IMR-90 (cell line): ENCODE measurements around the gene CDS1. TPM values are rescaled to one million over a fixed set of nuclear protein-coding genes. Genes with fewer than 3 reads are reported as not detected.

ENCODE experiments used
- ATAC-seq: fragments of 200-7000 bp; cut with Tn5 transposase; 2 replicates; pipeline ENCODE4 v1.9.1; 2020; ENCODE audit warnings: low read depth, mild to moderate bottlenecking, moderate library complexity
- BruUV-seq: library from RNA; stranded (reverse); fragments of 400-500 nt; replicated peaks from 2 replicates; lab custom pipeline; 2021; lab: Mats Ljungman, UMichigan
- CTCF ChIA-PET: fragments of 300-600 bp; formaldehyde crosslinking; extraction: SDS; loops from one replicate; lab custom pipeline; 2021; ENCODE audit warnings: antibody characterized with exemption; lab: Yijun Ruan, JAX
- POLR2A ChIA-PET: fragments of 300-600 bp; sonication (Branson Sonifier 250); formaldehyde crosslinking; loops from one replicate; lab custom pipeline; 2022; ENCODE audit warnings: antibody characterized with exemption; ENCODE audit not compliant: unreplicated experiment; lab: Charles Lee
- DNase-seq: peaks from one replicate; pipeline ENCODE4 v3.0.0; 2013
- H2AFZ ChIP-seq: replicated peaks from 2 replicates; pipeline ENCODE3; 2013; ENCODE audit warnings: low read length, mild to moderate bottlenecking; ENCODE audit not compliant: poor library complexity
- H2AK5ac ChIP-seq: 2 replicates; pipeline ENCODE4 v1.6.1; 2013; ENCODE audit warnings: low read depth, low read length, inconsistent platforms
- H2AK9ac ChIP-seq: replicated peaks from 2 replicates; pipeline ENCODE3; 2013; ENCODE audit warnings: mild to moderate bottlenecking, low read depth, low read length, moderate library complexity; ENCODE audit not compliant: poor library complexity
- H2BK120ac ChIP-seq: 2 replicates; pipeline ENCODE4 v1.6.1; 2013; ENCODE audit warnings: low read depth, low read length, inconsistent platforms
- H2BK15ac ChIP-seq: 3 replicates; pipeline ENCODE4 v1.6.1; 2013; ENCODE audit warnings: low read depth, low read length, inconsistent platforms
- H2BK20ac ChIP-seq: 2 replicates; pipeline ENCODE4 v1.6.1; 2013; ENCODE audit warnings: low read depth, mild to moderate bottlenecking, inconsistent platforms, low read length, moderate library complexity
- H2BK5ac ChIP-seq: 2 replicates; pipeline ENCODE4 v1.6.1; 2013; ENCODE audit warnings: mild to moderate bottlenecking, low read depth, low read length, inconsistent platforms; ENCODE audit not compliant: poor library complexity, severe bottlenecking
- H3K14ac ChIP-seq: replicated peaks from 2 replicates; pipeline ENCODE4 v1.6.1; 2013; ENCODE audit warnings: low read depth, low read length, inconsistent platforms
- H3K18ac ChIP-seq: 2 replicates; pipeline ENCODE4 v1.6.1; 2013; ENCODE audit warnings: low read depth, low read length, control low read depth
- H3K23ac ChIP-seq: 2 replicates; pipeline ENCODE4 v1.6.1; 2013; ENCODE audit warnings: low read depth, low read length, inconsistent platforms
- H3K27ac ChIP-seq: 2 replicates; pipeline ENCODE4 v1.5.1; 2013; ENCODE audit warnings: mild to moderate bottlenecking, control low read depth, low read length; ENCODE audit not compliant: insufficient read depth
- H3K27me3 ChIP-seq: 2 replicates; pipeline ENCODE4 v1.6.1; 2013; ENCODE audit warnings: low read length; ENCODE audit not compliant: control insufficient read depth, insufficient read depth
- H3K36me3 ChIP-seq: 2 replicates; pipeline ENCODE4 v1.6.1; 2013; ENCODE audit warnings: low read length, mixed read lengths; ENCODE audit not compliant: control insufficient read depth, insufficient read depth
- H3K4ac ChIP-seq: 2 replicates; pipeline ENCODE4 v1.6.1; 2013; ENCODE audit warnings: low read depth, low read length, inconsistent platforms
- H3K4me1 ChIP-seq: 2 replicates; pipeline ENCODE4 v1.6.1; 2013; ENCODE audit warnings: low read length, mixed read lengths; ENCODE audit not compliant: control insufficient read depth, insufficient read depth
- H3K4me2 ChIP-seq: 2 replicates; pipeline ENCODE4 v1.6.1; 2013; ENCODE audit warnings: low read depth, mild to moderate bottlenecking, control low read depth, low read length, moderate library complexity
- H3K4me3 ChIP-seq: 2 replicates; pipeline ENCODE4 v1.5.1; 2013; ENCODE audit warnings: low read depth, mild to moderate bottlenecking, control low read depth, low read length, moderate library complexity; ENCODE audit not compliant: insufficient read depth
- H3K56ac ChIP-seq: 2 replicates; pipeline ENCODE4 v1.6.1; 2013; ENCODE audit warnings: low read length, inconsistent platforms; ENCODE audit not compliant: insufficient read depth; ENCODE audit errors: extremely low read depth
- H3K79me1 ChIP-seq, 2 experiments: 2 replicates each; pipeline ENCODE4 v1.6.1; 2013; ENCODE audit warnings: low read length in 2 of 2, inconsistent platforms in 1 of 2, low read depth in 1 of 2
- H3K9ac ChIP-seq: 2 replicates; pipeline ENCODE4 v1.6.1; 2013; ENCODE audit warnings: low read depth, low read length, control low read depth
- H3K9me1 ChIP-seq: 2 replicates; pipeline ENCODE4 v1.6.1; 2013; ENCODE audit warnings: low read length, inconsistent platforms; ENCODE audit not compliant: insufficient read depth
- H3K9me3 ChIP-seq: 2 replicates; pipeline ENCODE4 v1.6.1; 2013; ENCODE audit warnings: low read length; ENCODE audit not compliant: control insufficient read depth, insufficient read depth
- H4K20me1 ChIP-seq: 2 replicates; pipeline ENCODE4 v1.6.1; 2013; ENCODE audit warnings: low read length, inconsistent platforms; ENCODE audit not compliant: insufficient read depth
- H4K5ac ChIP-seq: 2 replicates; pipeline ENCODE4 v1.6.1; 2013; ENCODE audit warnings: mild to moderate bottlenecking, low read depth, low read length, control low read depth
- H4K8ac ChIP-seq, 2 experiments: 2 replicates each; pipeline ENCODE4 v1.6.1; 2013; ENCODE audit warnings: low read depth in 2 of 2, low read length in 2 of 2, control low read depth in 1 of 2, inconsistent platforms in 1 of 2
- H4K91ac ChIP-seq: 2 replicates; pipeline ENCODE4 v1.6.1; 2013; ENCODE audit warnings: low read depth, low read length, inconsistent platforms; ENCODE audit not compliant: insufficient read depth
- CTCF ChIP-seq: conservative IDR thresholded peaks from 2 replicates; pipeline ENCODE4 v1.5.1; 2012; ENCODE audit warnings: mild to moderate bottlenecking, low read depth, low read length, improper control_type of control experiment
- FOS ChIP-seq: fragments of 150-350 bp; IDR thresholded peaks from 2 replicates; pipeline ENCODE4 v1.6.1; 2016; ENCODE audit warnings: low read depth, low read length
- WGBS, 2 experiments: methylation state at CpG; one replicate each; pipeline versions ENCODE4 v1.1.5 to v1.1.7; 2013; ENCODE audit warnings: missing lambda C conversion rate in 2 of 2; ENCODE audit not compliant: insufficient read length in 1 of 2; ENCODE audit errors: extremely low coverage in 2 of 2; 5-methylcytosine and 5-hydroxymethylcytosine counted together
- dilution Hi-C: fragments of 300-500 bp; cut with HindIII; formaldehyde crosslinking; loops from one replicate; pipeline ENCODE4 v1.14.3; 2018; ENCODE audit warnings: low sequenced_read_pairs; ENCODE audit not compliant: unreplicated experiment
- in situ Hi-C: fragments of 300-500 bp; cut with MboI; formaldehyde crosslinking; loops from 3 replicates; pipeline ENCODE4 v1.14.3; 2019; ENCODE audit warnings: low sequenced_read_pairs, inconsistent platforms, mixed read lengths
- intact Hi-C: fragments of 100-400 bp; cut with micrococcal nuclease; formaldehyde crosslinking; loops from 2 replicates; pipeline ENCODE4 v1.10.0; 2022
- polyA plus RNA-seq, 3 experiments: library from polyadenylated mRNA; depleted of rRNA; stranded (reverse); fragments of >200 nt; gene quantifications; 2 replicates each; pipeline ENCODE4 v1.2.3, GENCODE V29; 2012; ENCODE audit warnings: low replicate concordance in 1 of 3
- total RNA-seq: library from RNA; depleted of rRNA; stranded (reverse); fragments of >200 nt; gene quantifications from 2 replicates; pipeline ENCODE4 v1.2.3, GENCODE V29; 2012

CDS1 gene
- total and polyA plus RNA-seq, 2 of the 4 experiments (the other 2 are of a cell fraction) = under 0.01 to 0.02 TPM

GRCh38 chr4:84673475-84674240, 90.7 kb downstream of the CDS1 start:
- Histone ChIP-seq H4K20me1 (0 out of 2 replicates have a peak, but pooled peaks cover 3% of the 10 kb centered on the region), H2AK9ac (no peak overlapping the region), H4K91ac (no peak overlapping the region), H3K79me1 (0 out of 4 replicates have a peak, but pooled peaks cover 0 to 6% of the 10 kb centered on the region in 2 experiments), H3K9me3 (no peaks in the 10 kb centered on the region), H3K36me3 (peaks cover 28% of the 10 kb centered on the region), H3K4ac (peak overlapping the region; percentile 65), H3K9ac (no peak overlapping the region), H2BK15ac (peak overlapping the region; percentile 67; the same call in 1 of the 3 replicates), H2BK20ac (peak overlapping the region; percentile 61; the same call in 1 of the 2 replicates), H2AFZ (no peak overlapping the region), H3K56ac (no peak overlapping the region), H3K23ac (no peak overlapping the region), H3K18ac (peak overlapping the region; percentile 84; the same call in 1 of the 2 replicates), H3K27ac (peak overlapping the region; percentile 55; the same call in 1 of the 2 replicates), H4K5ac (peak overlapping the region; percentile 83; the same call in 1 of the 2 replicates), H2BK5ac (peak overlapping the region; percentile 56), H3K4me2 (peak overlapping the region; percentile 23; the same call in 1 of the 2 replicates), H4K8ac (peak overlapping the region; percentile 40 to 64; a peak in 2 of 4 replicates), H2AK5ac (peak overlapping the region; percentile 84; the same call in 1 of the 2 replicates), H2BK120ac (0 out of 2 replicates have a peak overlapping the region, but pooled peaks have one; percentile 36), H3K4me3 (no peak overlapping the region), H3K9me1 (peaks cover 13% of the 10 kb centered on the region), H3K4me1 (peaks cover 10% of the 10 kb centered on the region), H3K14ac (peak overlapping the region; percentile 24), H3K27me3 (no peaks in the 10 kb centered on the region)
- ATAC-seq = peak; percentile 85
- TF ChIP-seq FOS (0 out of 2 replicates have a peak, but pooled peaks have one; percentile 14), CTCF (no peak)
- CTCF ChIA-PET = interaction anchor here (0.7 kb wide), 1 partner anchor 11 kb away, joined by 3 read pairs; no protein-coding TSS in a partner anchor
- dilution Hi-C loops = no loop called here
- intact Hi-C loops = loop anchor here (5.0 kb wide), 1 partner anchor 91 kb away; the partner anchor contains the start of gene CDS1
- POLR2A ChIA-PET = no interaction called here
- WGBS, 2 experiments = no CpG with 5 or more reads among the region's 1 CpG
- in situ Hi-C loops = no loop called here
- DNase-seq = peak; percentile 92
- BruUV-seq = no TSS peak
